NCI-H2196 treated with DMSO at 0.1 percent for 48 hours (cell line): ENCODE results near the gene MMP11.

Experiments used
- DNase-seq: peaks from one replicate; lab custom pipeline; 2025; ENCODE audit not compliant: unreplicated experiment; lab: John Stamatoyannopoulos, UW

MMP11 gene

DNA sequence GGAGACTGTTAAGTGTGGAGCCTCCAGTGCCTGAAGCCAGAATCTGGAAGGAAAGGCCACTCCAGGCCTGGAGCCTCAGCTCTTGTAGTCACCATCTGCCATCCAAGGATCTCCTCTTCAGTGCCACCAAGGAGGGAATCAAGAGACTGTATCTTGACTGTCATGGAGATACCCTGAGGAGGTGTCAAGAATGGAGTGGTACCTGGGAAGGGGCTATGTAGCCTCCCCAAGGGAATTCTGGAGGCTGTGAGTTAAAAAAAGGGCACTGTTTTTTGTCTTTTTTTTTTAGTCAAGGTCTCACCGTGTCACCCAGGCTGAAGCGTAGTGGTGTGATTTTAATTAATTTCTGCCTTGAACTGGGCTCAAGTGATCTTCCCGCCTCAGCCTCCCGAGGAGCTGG is 13.1 kb upstream of the MMP11 start:
- DNase-seq = no peak

DNA sequence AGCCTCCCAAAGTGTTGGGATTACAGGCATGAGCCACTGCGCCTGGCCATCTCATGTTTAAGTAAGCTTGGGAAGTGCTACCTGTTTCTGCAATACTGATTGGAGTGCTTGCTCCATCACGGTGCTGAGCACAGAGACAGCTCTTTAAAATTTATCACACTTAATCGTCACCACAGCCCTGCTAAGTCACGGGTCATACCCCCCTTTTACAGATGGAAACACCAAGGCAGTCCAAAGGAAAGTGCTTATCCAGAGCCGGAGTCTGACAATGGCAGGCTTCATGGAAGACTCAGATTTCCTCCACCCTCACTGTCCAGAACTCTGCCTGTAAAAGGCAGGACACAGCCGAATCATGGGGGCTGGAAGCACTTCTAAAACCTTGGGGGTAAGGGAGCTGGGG is 12.6 kb upstream of the MMP11 start:
- DNase-seq = no peak

DNA sequence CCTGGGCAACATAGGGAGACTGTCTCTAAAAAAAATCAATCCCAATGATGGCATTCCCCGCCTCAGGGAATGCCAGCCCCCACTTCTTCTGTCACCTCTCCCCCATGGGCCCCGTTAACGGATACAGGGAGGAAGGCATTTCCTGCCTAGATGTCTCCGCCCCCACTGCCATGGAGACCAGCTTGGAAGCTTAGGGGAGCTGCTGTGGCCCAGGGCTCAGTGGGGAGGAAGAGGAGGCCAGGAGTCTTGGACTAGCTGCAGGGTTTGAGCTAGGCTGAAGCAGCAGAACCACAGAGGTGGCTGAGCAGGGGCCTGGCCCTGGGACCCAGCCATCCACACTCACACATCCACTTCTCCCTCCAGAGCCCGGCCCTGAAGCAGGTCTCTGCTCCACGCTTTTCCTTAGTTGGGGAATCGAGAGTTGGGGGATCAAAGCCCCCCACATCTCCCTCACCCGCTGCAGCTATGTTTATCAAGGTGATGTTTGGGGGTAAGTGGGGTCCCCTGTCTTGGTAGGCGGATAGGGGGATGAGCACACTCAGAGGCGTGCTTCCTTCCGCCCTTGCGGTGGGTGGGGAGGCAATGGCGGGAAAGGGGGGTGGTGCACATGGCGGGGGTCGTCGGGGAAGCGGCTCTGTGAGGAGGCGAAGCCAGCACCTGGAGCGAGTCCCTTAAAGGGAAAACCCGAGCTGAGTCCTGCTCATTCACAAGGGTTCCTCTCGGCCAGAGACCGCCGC is 9.6 kb upstream of the MMP11 start, which contains the start of gene C22orf15:
Gene C22orf15, plus strand, starts transcription at position 149 of the 737 bp plus-strand sequence. Its CDS starts 317 bp downstream, at position 466.
- no peak for DNase-seq

DNA sequence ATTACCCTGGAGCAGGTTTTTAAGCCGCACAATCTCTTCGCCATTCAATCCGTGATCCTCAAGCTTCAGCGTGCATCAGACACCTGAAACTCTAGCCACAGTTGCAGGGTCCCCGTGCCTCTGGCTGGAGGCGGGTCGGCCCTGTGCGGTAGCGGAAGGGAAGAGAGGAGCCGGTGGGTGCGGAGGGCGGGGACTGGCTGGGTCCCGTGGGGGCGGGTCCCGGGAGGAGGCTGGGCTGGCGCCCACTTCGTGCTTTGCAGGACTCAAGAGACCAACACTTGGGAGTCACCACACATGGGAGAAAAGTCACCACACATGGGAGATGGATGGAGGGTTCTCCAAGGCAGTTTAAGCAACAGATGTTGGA is 9.1 kb upstream of the MMP11 start:
- DNase-seq = no peak

DNA sequence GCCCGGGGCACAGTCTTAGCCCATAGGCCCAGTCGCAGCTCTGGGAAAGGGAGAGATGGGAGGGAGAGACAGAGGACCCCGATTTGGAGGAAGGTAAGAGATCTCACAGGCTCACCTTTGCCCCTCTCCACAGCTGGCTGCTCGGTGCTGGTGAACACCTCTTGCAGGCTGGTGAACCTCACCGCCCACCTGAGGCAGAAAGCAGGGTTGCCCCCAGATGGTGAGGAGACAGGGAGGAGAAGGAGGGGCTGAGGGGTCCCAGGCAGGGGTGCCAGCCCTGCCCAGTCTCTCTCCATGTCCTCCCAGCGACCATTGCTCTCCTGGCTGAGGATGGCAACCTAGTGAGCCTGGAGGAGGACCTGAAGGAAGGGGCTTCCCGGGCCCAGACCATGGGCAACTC is 8.7 kb upstream of the MMP11 start:
- no peak for DNase-seq

DNA sequence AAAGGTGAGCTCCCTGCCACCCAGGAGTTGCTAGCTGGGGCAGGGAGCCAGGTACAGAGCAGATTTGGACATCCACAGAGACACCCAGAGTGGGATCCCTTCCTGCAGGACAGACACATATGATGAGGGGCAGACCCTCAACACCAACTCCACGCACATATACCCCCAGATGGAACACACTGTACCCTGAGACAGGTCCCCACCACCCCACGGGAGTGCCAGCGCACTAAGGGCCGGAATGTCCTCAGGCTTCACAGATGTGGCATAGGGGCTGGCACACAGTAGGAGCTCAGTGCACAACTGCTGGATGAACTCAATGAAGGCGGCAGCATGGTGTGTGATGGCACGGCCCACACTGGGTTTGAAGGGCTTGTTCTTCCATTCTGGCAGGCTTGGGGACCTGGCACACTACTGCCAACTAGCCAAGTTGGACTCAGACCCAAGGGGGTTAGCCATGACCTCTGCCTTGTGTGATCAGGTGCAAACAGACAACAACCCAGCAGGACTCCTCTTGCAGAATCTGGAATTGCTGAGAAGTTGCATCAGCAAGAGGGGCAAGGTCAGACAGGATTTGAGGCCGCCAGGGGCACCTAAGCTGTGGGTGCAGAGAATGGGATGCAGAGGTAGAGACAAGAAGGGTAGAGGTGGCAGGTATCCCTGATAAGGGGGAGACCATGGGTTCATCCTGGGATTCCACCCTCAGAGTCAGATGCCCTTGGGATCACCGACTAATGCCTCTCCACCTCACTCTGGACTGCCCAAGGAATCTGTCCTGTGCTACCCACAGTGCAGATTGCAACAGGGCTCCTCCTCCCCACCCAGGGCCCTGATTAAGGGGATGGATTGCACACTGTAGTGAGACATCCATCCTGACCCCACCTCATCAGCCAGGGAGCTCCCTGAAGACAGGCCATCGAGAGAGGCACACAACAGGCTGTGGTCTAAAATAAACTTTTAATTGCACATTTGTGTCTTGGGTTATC is 7.5 kb upstream of the MMP11 start:
- no peak for DNase-seq

DNA sequence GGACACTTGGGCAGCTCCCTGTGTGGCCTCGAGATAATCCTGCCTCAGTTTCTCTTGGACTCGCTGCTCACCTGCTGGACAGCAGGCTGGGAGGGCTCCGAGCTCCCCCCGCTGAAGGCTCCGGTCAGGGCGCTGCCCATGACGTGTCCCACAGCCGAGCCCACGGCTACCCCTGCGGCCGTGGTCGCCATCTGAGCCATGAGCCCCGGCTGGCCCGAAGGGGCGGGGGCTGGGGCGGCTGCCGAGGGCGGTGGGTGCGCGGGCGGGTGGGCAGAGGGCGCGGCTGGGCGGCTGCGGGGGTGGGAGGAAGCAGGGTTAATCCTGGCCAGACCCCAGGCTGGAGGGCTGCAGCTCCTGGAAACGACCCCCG is 5.4 kb upstream of the MMP11 start:
- DNase-seq = no peak

DNA sequence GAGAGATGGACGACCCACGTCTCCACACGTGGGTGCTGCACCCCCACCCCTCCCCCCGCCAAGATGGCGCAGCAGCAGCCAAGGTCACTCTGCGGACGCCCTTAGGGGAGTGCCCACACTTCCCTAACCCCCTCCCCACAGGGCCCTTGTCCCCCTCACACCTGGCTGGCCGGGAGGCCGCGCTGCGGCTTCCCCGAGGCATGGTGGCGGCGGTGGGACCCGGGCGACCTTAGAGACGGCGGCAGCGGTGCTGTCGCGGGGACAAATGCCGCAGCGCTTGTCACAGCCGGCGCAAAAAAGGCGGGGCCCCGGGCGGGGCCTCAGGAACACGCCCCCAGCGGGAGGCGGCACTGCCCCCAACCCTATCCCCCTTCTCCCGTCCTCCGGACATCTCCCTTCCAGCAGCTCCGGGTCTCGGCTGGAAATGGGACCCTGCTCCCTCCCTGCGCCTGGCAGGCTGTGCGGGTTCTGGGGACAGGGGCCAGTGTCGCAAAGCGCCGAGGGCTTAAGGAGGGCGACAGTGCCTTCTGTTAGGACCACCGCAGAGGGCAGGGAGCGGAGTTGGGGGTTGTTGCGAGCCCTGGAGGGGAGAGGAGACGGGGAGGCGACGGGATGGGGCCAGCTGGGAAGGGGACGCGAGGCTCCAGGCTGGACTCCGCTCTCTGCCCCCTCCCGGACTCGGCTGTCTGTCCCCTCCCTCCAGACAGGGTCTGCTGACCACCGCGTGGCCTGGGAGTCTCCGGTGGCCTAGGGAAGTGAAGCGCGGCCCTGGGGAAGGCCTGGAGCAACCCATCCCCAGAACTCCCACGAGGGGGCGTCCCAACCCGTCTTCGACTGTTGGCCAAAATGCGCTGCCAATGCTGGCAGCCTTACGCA is 4.7 kb upstream of the MMP11 start, which contains the start of gene CHCHD10:
Gene CHCHD10, minus strand, starts transcription at position 300 of the 876 bp plus-strand sequence. Its CDS starts 98 bp downstream, at position 202.
- DNase-seq = peak; percentile 9

DNA sequence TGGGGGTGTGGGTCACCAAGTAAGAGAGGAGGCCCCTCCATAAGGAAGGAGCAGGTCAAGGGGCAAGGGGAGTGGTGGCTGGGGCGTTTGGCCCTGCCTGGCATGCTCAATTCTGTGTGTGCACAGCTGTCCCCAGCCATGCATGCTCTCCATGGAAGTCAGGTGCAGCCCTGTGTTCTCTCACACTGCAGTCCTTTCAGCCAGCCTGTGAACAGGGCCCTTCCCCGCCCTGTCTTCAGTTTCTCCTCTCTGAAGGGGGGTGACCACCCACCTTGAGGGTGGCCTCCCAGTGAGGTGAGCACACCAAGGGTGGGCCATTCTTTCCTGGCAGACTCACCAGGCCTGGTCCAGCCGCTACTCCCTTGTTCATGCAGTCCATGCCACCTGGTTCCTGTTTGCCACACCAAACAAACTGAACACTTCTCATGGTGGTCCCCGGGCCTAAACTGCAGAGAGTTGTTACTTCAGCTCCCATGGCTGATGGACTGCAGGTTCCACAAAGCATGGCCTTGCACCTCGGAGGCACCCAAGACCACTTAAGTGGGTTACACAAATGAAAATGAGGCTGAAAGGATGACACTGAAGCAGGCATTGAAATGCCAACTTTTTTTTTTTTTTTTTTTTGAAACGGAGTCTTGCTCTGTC is 3.2 kb upstream of the MMP11 start:
- no peak for DNase-seq

DNA sequence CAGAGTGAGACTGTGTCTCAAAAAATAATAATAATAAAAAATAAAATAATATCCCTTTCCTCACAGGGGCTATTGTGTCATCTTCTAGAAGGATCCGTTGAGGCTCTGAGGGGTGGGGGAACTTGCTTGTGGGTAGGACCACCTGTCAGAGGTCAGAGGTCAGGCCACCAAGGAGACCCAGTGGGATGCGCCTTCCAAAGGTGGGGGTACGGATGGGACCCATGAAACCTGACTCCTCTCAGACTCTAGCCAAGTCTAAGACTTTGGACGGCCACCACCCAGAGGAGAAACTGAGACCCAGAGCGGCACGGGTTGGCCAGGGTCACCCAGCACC is 367 bp upstream of the MMP11 start:
- DNase-seq = no peak

DNA sequence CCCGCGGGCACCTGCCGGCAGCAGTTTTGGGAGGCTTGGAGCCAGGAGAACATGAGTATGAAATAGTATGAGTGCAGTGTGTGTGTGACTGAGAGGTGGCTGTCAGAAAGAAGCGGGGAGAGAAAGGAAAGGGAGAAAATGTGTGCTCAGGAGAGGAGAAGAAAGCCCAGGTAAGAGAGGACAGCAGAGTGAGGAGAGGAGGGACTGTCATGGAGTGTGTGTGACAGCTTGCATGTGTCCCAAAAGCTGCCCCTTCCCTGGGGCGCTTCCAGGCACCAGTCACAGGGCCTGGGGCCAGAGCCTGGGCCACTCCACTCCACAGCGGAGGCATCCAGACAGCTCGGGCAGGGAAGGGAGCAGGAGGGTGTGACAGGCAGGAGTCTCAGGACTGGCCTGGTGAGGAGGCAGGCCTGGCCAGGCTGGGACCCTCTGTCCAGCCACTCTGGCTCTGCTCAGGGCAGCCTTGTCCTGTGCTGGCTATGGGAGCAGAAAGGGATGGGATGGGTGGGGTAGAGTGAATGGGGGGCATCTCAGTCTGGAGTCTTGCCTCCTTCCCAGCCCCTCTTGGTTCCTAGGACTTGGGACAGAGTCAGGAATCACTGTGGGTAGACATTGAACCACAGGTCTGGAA is 949 bp downstream of the MMP11 start:
- DNase-seq = no peak

DNA sequence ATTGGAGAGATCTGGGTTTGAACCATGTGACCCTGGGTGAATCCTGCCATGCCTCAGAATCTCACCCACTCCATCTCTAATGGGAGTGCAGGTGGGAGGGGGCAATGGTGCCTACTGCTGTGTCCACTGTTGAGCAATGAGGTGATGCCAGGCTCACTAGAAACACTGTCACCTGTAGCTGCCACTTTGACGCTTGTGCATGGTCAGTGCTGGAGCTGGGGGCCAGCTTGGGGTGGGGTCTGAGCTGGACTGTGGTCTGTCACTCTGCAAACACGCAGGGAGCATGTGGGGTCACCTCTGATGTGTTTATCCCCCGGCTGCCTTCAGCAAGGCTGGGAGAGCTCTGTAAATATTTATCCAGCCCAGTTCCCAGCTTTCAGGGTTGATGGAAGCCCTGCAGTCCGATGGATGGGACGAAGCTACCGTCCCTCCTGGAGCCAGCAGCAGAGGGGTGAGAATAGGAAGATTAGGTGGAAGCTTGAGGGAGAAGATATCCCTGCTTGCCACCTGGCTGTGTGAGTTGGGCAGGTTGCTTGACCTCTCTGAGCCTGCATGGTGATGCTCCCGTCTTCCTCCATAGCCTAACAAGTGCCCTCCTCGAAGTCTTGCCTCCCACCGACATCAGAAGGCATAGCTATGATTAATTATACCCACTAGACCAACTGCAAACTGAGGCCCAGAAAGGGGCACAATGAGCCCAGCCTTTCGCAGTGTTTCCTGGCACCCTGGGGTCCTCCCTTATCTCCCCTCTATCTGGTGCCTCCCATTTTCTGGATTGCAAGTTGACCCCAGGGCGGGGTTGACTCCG is 1.7 kb downstream of the MMP11 start:
- DNase-seq = no peak

DNA sequence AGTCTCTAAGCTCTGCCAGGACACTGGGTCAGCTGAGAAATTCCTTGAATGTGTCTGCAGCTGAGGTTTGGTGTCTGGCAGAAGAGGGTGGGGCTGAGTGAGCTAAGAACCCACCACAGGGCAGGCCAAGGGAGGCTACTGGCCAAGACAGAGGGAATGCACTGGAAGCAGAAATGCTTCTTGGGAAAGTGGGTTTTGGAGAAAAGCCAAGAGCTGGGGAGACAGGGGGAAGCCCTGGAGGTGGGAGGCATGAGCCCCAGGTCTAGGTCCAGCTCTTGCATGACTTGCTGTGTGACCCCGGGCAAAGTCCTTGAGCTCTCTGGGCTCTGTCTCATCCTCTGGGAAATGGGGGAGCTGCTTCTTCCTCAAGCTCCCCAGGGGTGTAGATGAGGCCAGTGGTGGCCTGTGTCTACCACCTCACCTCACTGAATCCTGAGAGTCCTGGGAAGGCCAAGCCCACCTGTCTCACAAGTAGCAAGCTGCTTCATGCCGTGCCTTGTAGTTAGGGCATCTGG is 2.3 kb downstream of the MMP11 start:
- DNase-seq = no peak

DNA sequence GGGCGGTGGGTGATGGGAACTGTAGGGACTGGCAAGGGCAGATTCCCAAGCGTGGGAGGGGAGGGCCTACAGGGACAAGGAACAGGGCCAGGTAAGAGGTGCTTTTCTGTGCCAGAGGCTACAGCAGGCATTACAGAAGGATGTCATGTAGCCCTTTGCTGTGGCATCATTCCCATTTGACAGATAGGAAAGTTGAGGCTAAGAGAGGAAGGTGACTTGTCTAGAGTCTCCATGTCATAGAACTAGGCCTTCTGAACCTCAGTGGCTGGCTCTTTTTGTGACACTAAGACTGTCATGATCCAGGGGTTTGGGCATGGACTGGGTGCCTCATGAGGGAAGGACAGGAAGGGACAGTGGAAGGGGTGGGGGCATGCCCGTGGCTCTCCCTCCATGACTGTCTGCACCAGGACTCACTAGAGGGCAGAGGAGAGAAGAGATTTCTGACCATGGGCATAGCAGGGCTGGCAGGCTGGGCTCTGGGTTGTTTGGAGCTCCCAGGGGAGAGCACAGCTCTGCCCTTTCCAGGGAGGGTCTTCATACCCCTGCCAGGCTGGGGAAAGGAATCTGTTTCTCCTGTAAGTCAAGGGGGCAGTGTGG is 3.2 kb downstream of the MMP11 start:
- DNase-seq = no peak

DNA sequence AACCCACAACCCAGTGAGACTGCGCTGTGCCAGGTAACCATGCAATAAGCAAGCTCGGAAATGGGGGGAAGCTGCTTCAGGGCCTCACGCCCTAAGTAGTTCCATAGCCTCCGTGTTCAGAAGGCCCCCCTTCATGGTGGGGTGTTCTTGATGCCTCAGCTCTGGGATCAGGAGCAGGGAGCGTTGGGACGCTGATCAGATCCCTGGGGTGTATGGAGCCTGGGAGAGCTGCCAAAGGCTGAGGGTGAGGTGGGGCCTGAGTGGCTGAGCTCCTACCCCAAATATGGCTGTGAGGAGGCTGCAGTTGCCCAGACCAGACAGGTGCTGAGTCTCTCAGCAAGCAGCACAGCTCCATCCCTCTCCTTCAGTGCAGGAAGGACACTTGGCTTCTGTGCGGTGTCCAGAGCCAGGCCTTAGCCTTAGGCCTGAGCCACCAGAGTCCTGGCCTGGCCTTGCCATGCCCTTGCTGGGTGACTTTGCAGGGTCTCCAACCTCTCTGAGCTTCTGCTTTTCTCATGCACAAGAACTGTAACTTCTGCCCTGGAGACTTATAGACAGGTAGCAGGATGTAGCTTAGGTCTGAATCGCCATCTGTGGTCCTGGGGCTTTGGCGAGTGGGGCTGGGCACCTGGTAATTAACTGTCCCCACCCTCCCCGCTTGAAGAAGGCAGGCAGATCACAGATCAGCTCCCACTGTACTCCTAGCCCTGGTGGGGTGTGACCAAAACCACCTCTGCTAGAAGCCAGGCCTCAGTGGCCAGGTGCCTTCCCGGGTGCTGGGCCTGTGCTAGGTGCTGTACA is 5.3 kb downstream of the MMP11 start:
- no peak for DNase-seq

DNA sequence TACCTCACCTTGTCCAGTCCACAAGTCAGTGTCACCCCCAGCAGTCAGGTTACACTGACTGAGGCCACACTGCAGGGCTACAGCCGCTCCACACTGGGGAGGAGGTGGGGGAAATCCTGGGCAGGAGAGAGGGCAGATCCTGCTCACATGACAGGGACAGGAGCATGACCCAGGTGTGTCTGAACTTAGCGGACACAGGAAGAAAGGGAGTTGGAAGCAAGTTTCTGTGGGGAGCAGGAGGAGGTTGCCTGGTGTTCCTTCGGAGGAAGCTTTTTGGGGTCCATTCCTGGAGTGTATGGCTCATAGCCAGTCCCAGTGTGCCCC is 5.9 kb downstream of the MMP11 start:
- DNase-seq = no peak

DNA sequence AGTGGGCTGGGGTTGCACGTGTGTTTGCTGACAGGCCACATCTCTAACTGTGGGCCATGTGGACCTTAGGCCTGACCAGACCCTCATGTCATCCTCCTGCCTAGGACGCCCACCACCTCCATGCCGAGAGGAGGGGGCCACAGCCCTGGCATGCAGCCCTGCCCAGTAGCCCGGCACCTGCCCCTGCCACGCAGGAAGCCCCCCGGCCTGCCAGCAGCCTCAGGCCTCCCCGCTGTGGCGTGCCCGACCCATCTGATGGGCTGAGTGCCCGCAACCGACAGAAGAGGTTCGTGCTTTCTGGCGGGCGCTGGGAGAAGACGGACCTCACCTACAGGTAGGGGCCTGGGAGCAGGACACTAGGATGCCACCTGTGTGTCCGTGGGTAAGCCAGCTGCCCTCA is 6.4 kb downstream of the MMP11 start:
- DNase-seq = no peak

DNA sequence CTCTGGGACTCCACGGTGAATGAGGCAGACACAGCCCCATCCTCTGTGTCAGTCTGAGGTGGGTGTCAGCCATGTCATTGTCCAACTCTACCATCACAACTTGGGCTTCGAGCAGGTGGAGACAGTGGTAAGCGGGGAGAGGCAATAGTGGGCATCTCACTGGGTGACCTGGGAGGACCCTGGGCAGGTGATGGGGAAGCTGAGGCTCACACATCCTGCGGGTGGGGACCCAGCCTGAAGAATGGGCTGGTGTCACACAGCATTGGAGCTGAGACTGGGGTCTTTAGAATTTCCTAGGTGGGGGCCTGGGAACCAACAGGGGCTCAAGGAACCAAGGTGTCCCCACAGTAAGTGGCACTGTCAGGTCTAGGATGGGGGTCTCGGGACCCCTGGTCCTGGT is 7.1 kb downstream of the MMP11 start:
- DNase-seq = no peak
